CD14-positive monocyte (primary cell): ENCODE data around the gene ATOH8. TPM values are rescaled to one million over a fixed set of nuclear protein-coding genes. Genes with fewer than 3 reads are reported as not detected.

Source experiments
- DNase-seq, 3 donors: peaks; one replicate each; pipeline ENCODE4 v3.0.0-alpha.2; 2011 to 2022
- H2AFZ ChIP-seq: 2 replicates; pipeline ENCODE4 v1.6.0; 2012; ENCODE audit warnings: mild to moderate bottlenecking, low read depth, low read length, inconsistent platforms; ENCODE audit not compliant: insufficient read depth, poor library complexity, severe bottlenecking
- H3K27ac ChIP-seq, 2 donors: 1 replicate in 1 of 2; 2 replicates in 1 of 2; pipeline ENCODE4 v1.5.1; 2012 to 2013; ENCODE audit warnings: low read length in 2 of 2, control low read depth in 1 of 2, inconsistent platforms in 1 of 2, low read depth in 1 of 2, mild to moderate bottlenecking in 1 of 2
- H3K27me3 ChIP-seq, 2 donors: one replicate each; pipeline versions ENCODE4 v1.6.0 to v1.6.1; 2011 to 2013; ENCODE audit warnings: low read length in 2 of 2; ENCODE audit not compliant: control insufficient read depth in 2 of 2, insufficient read depth in 2 of 2
- H3K36me3 ChIP-seq, 2 donors: replicated peaks in 1 of 2; 1 replicate in 1 of 2; 2 replicates in 1 of 2; pipeline versions ENCODE4 v1.5.1 to v1.6.1; 2012 to 2013; ENCODE audit warnings: low read length in 2 of 2, control low read depth in 1 of 2, inconsistent platforms in 1 of 2, mild to moderate bottlenecking in 1 of 2; ENCODE audit not compliant: insufficient read depth in 2 of 2, control insufficient read depth in 1 of 2
- H3K4me1 ChIP-seq, 2 donors: 1 replicate in 1 of 2; 2 replicates in 1 of 2; pipeline versions ENCODE4 v1.5.1 to v1.6.1; 2012 to 2013; ENCODE audit warnings: low read length in 2 of 2, control low read depth in 1 of 2, inconsistent platforms in 1 of 2, mild to moderate bottlenecking in 1 of 2, moderate library complexity in 1 of 2; ENCODE audit not compliant: insufficient read depth in 2 of 2, control insufficient read depth in 1 of 2
- H3K4me2 ChIP-seq: replicated peaks from 2 replicates; pipeline ENCODE3; 2012; ENCODE audit warnings: low read length, moderate library complexity, mild to moderate bottlenecking; ENCODE audit not compliant: poor library complexity, severe bottlenecking; ENCODE audit errors: extremely low read depth
- H3K4me3 ChIP-seq, 3 experiments: fragments of 200-600 bp in 1 of 3; sonication (generic) in 1 of 3; replicated peaks in 1 of 3; 1 replicate in 2 of 3; 2 replicates in 1 of 3; pipeline ENCODE4 v1.5.1; 2011 to 2013; ENCODE audit warnings: low read length in 3 of 3, mild to moderate bottlenecking in 3 of 3, control low read depth in 2 of 3, low read depth in 2 of 3, inconsistent platforms in 1 of 3, moderate library complexity in 1 of 3
- H3K79me2 ChIP-seq: 2 replicates; pipeline ENCODE4 v1.6.0; 2012; ENCODE audit warnings: mild to moderate bottlenecking, control low read depth, inconsistent platforms, low read length, moderate library complexity; ENCODE audit not compliant: insufficient read depth
- H3K9ac ChIP-seq: 2 replicates; pipeline ENCODE4 v1.6.0; 2017; ENCODE audit warnings: low read length, mild to moderate bottlenecking; ENCODE audit not compliant: insufficient read depth, poor library complexity, severe bottlenecking
- H3K9me3 ChIP-seq, 2 donors: replicated peaks in 1 of 2; 1 replicate in 1 of 2; 2 replicates in 1 of 2; pipeline versions ENCODE4 v1.5.1 to v1.6.1; 2012 to 2013; ENCODE audit warnings: low read length in 2 of 2, control low read depth in 1 of 2; ENCODE audit not compliant: control insufficient read depth in 1 of 2, insufficient read depth in 1 of 2
- H4K20me1 ChIP-seq: 2 replicates; pipeline ENCODE4 v1.6.0; 2012; ENCODE audit warnings: mild to moderate bottlenecking, low read length, control low read depth, moderate library complexity; ENCODE audit not compliant: insufficient read depth
- H3K27ac Mint-ChIP-seq, 7 donors: one replicate each; pipeline ENCODE4 v1.8.0; 2020; ENCODE audit warnings: mild to moderate bottlenecking in 7 of 7, mixed read lengths in 7 of 7, moderate library complexity in 6 of 7, inconsistent platforms in 2 of 7
- H3K27me3 Mint-ChIP-seq, 3 donors: one replicate each; pipeline ENCODE4 v1.8.0; 2021 to 2022; ENCODE audit warnings: low read depth in 3 of 3, mild to moderate bottlenecking in 3 of 3, mixed read lengths in 3 of 3, moderate library complexity in 3 of 3, inconsistent platforms in 1 of 3
- H3K36me3 Mint-ChIP-seq, 2 donors: one replicate each; pipeline ENCODE4 v1.8.0; 2020; ENCODE audit warnings: mixed read lengths in 2 of 2, inconsistent platforms in 1 of 2, mild to moderate bottlenecking in 1 of 2
- H3K4me1 Mint-ChIP-seq: one replicate; pipeline ENCODE4 v1.8.0; 2020; ENCODE audit warnings: mild to moderate bottlenecking, mixed read lengths
- H3K4me3 Mint-ChIP-seq, 2 donors: one replicate each; pipeline ENCODE4 v1.8.0; 2020; ENCODE audit warnings: mild to moderate bottlenecking in 2 of 2, mixed read lengths in 2 of 2, moderate library complexity in 1 of 2
- H3K9me3 Mint-ChIP-seq, 7 donors: one replicate each; pipeline ENCODE4 v1.8.0; 2020 to 2022; ENCODE audit warnings: mixed read lengths in 7 of 7, mild to moderate bottlenecking in 6 of 7, moderate library complexity in 6 of 7, inconsistent platforms in 2 of 7
- WGBS: methylation state at CpG from one replicate; pipeline ENCODE4 v1.1.5; 2013; ENCODE audit warnings: missing lambda C conversion rate; ENCODE audit not compliant: insufficient coverage; 5-methylcytosine and 5-hydroxymethylcytosine counted together
- intact Hi-C, 2 donors: fragments of 100-400 bp; cut with micrococcal nuclease; formaldehyde crosslinking; loops; one replicate each; pipeline versions ENCODE4 v1.15.0 to v1.15.1; 2023
- polyA plus RNA-seq, 3 donors: library from polyadenylated mRNA; depleted of rRNA in 1 of 3; unstranded in 2 of 3; stranded (reverse) in 1 of 3; fragments of 300-500 nt in 2 of 3; fragments of >200 nt in 1 of 3; fragmentation: Illumina TruSeq in 2 of 3; gene quantifications; 1 replicate in 2 of 3; 2 replicates in 1 of 3; pipeline ENCODE4 v1.2.3, GENCODE V29; 2012 to 2021
- TF ChIP-seq, protein P1 (sequence below): fragments of 200-600 bp; IDR thresholded peaks from one replicate; pipeline ENCODE4 v1.8.0; 2022; ENCODE audit warnings: antibody characterized with exemption, mild to moderate bottlenecking

ATOH8 gene
- polyA plus RNA-seq, 3 donors: 2.0 to 3.9 (median 2.1) TPM

DNA sequence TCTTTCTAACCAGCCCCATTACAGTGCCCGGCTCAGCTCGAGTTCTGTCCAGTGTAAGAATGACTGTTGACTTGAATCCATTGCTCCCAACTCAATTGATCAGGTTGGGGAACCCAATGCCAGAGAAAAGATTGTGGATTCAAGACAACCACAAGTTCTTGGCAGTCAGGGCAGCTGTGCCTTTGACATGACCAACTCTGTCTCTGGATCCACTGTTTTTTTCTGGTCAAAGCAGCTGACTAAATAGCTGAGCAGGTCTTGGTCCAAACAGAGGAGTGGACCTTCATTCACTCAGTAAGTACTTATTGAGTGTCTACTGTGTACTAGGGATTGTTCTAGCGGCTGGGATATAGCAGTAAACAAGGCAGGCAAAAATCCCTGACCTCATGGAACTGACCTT is 6.3 kb upstream of the ATOH8 start:
- WGBS: 95% methylated on average over 3 of the region's 3 CpGs
- TF ChIP-seq, protein P1, sequence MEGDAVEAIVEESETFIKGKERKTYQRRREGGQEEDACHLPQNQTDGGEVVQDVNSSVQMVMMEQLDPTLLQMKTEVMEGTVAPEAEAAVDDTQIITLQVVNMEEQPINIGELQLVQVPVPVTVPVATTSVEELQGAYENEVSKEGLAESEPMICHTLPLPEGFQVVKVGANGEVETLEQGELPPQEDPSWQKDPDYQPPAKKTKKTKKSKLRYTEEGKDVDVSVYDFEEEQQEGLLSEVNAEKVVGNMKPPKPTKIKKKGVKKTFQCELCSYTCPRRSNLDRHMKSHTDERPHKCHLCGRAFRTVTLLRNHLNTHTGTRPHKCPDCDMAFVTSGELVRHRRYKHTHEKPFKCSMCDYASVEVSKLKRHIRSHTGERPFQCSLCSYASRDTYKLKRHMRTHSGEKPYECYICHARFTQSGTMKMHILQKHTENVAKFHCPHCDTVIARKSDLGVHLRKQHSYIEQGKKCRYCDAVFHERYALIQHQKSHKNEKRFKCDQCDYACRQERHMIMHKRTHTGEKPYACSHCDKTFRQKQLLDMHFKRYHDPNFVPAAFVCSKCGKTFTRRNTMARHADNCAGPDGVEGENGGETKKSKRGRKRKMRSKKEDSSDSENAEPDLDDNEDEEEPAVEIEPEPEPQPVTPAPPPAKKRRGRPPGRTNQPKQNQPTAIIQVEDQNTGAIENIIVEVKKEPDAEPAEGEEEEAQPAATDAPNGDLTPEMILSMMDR: no peak
- H4K20me1 ChIP-seq: no peaks in the 10 kb centered on the region
- H3K27ac ChIP-seq: no peak overlapping the region
- peaks cover 12 to 32% of the 10 kb centered on the region in 2 donors for H3K27me3 ChIP-seq
- H2AFZ ChIP-seq: no peak overlapping the region
- H3K9me3 ChIP-seq: peaks cover 0 to under 1% of the 10 kb centered on the region in 2 donors
- H3K79me2 ChIP-seq: no peaks in the 10 kb centered on the region
- H3K27ac Mint-ChIP-seq: no peak overlapping the region
- intact Hi-C loops: no loop called here
- peaks cover 0 to 3% of the 10 kb centered on the region in 2 donors for H3K36me3 Mint-ChIP-seq
- H3K4me3 ChIP-seq: no peak overlapping the region
- no peak overlapping the region for H3K9ac ChIP-seq
- H3K4me1 ChIP-seq: peaks cover 33 to 41% of the 10 kb centered on the region in 2 donors
- peaks cover 0 to 7% (median 1%) of the 10 kb centered on the region in 7 donors for H3K9me3 Mint-ChIP-seq
- no peaks in the 10 kb centered on the region for H3K36me3 ChIP-seq
- no peak for DNase-seq
- H3K4me2 ChIP-seq: no peak overlapping the region
- H3K27me3 Mint-ChIP-seq: peaks cover 30 to 48% (median 46%) of the 10 kb centered on the region in 3 donors
- peak overlapping the region in 1 of 2 donors; percentile 26 for H3K4me3 Mint-ChIP-seq
- H3K4me1 Mint-ChIP-seq: peaks cover 52% of the 10 kb centered on the region

DNA sequence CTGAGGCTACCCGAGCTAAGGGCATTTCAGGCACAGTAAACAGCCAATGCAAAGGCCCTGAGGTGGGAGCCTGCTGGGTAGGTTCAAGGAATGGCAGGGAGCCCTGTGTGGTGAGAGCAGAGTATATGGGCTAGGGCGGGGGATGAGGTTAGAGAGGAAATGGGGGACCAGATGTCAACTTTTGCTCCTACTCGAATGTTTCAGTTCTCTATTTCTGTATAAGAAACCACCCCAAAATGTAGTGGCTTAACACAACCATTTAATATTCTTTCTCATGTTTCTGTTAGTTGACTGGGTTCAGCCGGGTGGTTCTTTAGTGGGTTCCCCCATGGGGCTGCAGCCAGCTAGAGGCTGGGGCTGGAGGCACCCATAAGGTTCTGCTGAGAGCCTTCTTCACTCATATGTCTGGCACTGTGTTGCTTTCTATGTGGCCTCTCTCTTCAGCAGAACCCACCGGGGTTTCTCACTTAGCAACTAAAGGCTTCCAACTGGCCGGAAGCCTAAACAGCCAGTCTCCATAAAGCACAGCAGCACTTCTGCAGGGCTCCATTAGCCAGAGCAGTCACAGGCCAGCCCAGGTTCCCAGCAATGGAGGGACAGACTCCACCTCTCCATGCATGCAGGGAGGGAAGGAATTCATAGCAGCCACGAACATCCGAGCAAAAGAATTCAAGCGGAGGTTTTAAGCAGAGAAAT is 5.6 kb upstream of the ATOH8 start:
- WGBS: 79% methylated on average over 4 of the region's 9 CpGs
- H3K36me3 Mint-ChIP-seq: peaks cover 0 to 3% of the 10 kb centered on the region in 2 donors
- peak overlapping the region in 3 of 7 donors; percentile 4 to 38 (median 17) for H3K27ac Mint-ChIP-seq
- peaks cover 49% of the 10 kb centered on the region for H3K4me1 Mint-ChIP-seq
- H3K4me3 Mint-ChIP-seq: peak overlapping the region in 1 of 2 donors; percentile 68
- H3K9me3 Mint-ChIP-seq: peaks cover 0 to 12% (median 1%) of the 10 kb centered on the region in 7 donors
- peaks cover 32 to 52% (median 48%) of the 10 kb centered on the region in 3 donors for H3K27me3 Mint-ChIP-seq
- peaks cover 0 to 6% of the 10 kb centered on the region in 2 donors for H3K9me3 ChIP-seq
- H3K79me2 ChIP-seq: no peaks in the 10 kb centered on the region
- TF ChIP-seq, protein P1: no peak
- peak overlapping the region; percentile 45 for H2AFZ ChIP-seq
- H3K4me2 ChIP-seq: peak overlapping the region; percentile 49
- peaks cover 36 to 46% of the 10 kb centered on the region in 2 donors for H3K4me1 ChIP-seq
- H3K36me3 ChIP-seq: no peaks in the 10 kb centered on the region
- H4K20me1 ChIP-seq: no peaks in the 10 kb centered on the region
- H3K27ac ChIP-seq: no peak overlapping the region
- intact Hi-C loops: no loop called here
- peak overlapping the region in 1 of 3 experiments; percentile 45 for H3K4me3 ChIP-seq
- H3K9ac ChIP-seq: peak overlapping the region; percentile 1
- peak in 1 of 3 donors; percentile 25 for DNase-seq
- peaks cover 20 to 34% of the 10 kb centered on the region in 2 donors for H3K27me3 ChIP-seq
